Stomach (tissue), 4 donors: ENCODE results near the gene FOXD2.

Experiments used
- POLR2A ChIP-seq, 4 donors: fragments of 450-650 bp; IDR thresholded peaks; one replicate each; pipeline ENCODE4 v1.6.1; 2016; ENCODE audit warnings: antibody characterized with exemption in 4 of 4, control low read depth in 2 of 4, mild to moderate bottlenecking in 1 of 4, moderate library complexity in 1 of 4
- TF ChIP-seq, protein P1 (sequence below), 7 experiments: fragments of 450-650 bp in 4 of 7; fragments of 200-600 bp in 3 of 7; sonication (generic) in 3 of 7; IDR thresholded peaks; one replicate each; pipeline ENCODE4 v1.5.1; 2016 to 2019; ENCODE audit warnings: antibody characterized with exemption in 7 of 7, control low read depth in 2 of 7, mild to moderate bottlenecking in 1 of 7

GRCh38 chr1:47431534-47431933, 6.3 kb upstream of the FOXD2 start:
- TF ChIP-seq, protein P1, sequence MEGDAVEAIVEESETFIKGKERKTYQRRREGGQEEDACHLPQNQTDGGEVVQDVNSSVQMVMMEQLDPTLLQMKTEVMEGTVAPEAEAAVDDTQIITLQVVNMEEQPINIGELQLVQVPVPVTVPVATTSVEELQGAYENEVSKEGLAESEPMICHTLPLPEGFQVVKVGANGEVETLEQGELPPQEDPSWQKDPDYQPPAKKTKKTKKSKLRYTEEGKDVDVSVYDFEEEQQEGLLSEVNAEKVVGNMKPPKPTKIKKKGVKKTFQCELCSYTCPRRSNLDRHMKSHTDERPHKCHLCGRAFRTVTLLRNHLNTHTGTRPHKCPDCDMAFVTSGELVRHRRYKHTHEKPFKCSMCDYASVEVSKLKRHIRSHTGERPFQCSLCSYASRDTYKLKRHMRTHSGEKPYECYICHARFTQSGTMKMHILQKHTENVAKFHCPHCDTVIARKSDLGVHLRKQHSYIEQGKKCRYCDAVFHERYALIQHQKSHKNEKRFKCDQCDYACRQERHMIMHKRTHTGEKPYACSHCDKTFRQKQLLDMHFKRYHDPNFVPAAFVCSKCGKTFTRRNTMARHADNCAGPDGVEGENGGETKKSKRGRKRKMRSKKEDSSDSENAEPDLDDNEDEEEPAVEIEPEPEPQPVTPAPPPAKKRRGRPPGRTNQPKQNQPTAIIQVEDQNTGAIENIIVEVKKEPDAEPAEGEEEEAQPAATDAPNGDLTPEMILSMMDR (IDR thresholded peaks at IDR 0.05) = no peak
- no peak for TF ChIP-seq POLR2A (IDR thresholded peaks at IDR 0.05)
